ENCODE measurements around the gene RAB36. TPM values are rescaled to one million over a fixed set of nuclear protein-coding genes. Genes with fewer than 3 reads are reported as not detected.

The RAB36 gene
- polyA plus RNA-seq, 3 donors = 0.37 to 0.78 (median 0.49) TPM

- Histone ChIP-seq H2AFZ (ENCODE audit: insufficient read depth, low read depth, low read length, poor library complexity, severe bottlenecking) (no peak overlapping the region), H3K36me3 (replicated peaks in 1 of 2; ENCODE audit: control insufficient read depth in 1 of 2, insufficient read depth in 2 of 2, low read length in 2 of 2) (peaks cover 7 to 58% of the 10 kb centered on the region in 2 donors), H3K9ac (ENCODE audit: insufficient read depth, low read length, poor library complexity, severe bottlenecking) (no peak overlapping the region), H3K4me2 (replicated peaks; ENCODE audit: extremely low read depth, low read length, poor library complexity, severe bottlenecking) (no peak overlapping the region), H3K4me3 (replicated peaks in 1 of 3; ENCODE audit: low read depth in 2 of 3, low read length in 3 of 3) (no peak overlapping the region), H3K79me2 (ENCODE audit: insufficient read depth, low read length) (peaks cover 98% of the 10 kb centered on the region), H3K27ac (ENCODE audit: low read depth in 1 of 2, low read length in 2 of 2) (no peak overlapping the region), H3K27me3 (ENCODE audit: control insufficient read depth in 2 of 2, insufficient read depth in 2 of 2, low read length in 2 of 2) (no peaks in the 10 kb centered on the region), H3K4me1 (ENCODE audit: control insufficient read depth in 1 of 2, insufficient read depth in 2 of 2, low read length in 2 of 2) (no peaks in the 10 kb centered on the region), H3K9me3 (replicated peaks in 1 of 2; ENCODE audit: control insufficient read depth in 1 of 2, insufficient read depth in 1 of 2, low read length in 2 of 2) (no peaks in the 10 kb centered on the region), H4K20me1 (ENCODE audit: insufficient read depth, low read length) (peaks cover 69% of the 10 kb centered on the region)
- intact Hi-C loops (cut with micrococcal nuclease) = no loop called here
- Mint-ChIP-seq H3K27me3 (ENCODE audit: low read depth in 3 of 3) (peaks cover 0 to 2% (median 0%) of the 10 kb centered on the region in 3 donors), H3K27ac (peak overlapping the region in 1 of 7 donors; percentile 32), H3K36me3 (peaks cover 35 to 70% of the 10 kb centered on the region in 2 donors), H3K4me1 (peaks cover 8% of the 10 kb centered on the region), H3K4me3 (no peak overlapping the region), H3K9me3 (no peaks in the 10 kb centered on the region)
- TF ChIP-seq CTCF (IDR thresholded peaks at IDR 0.05) = no peak
- 96% methylated on average over 11 of the region's 11 CpGs for WGBS (ENCODE audit: insufficient coverage)
- no peak for DNase-seq
Measured at GRCh38 chr22:23204125-23204488, 58.8 kb downstream of the RAB36 start.

- Histone ChIP-seq H3K27me3 (ENCODE audit: control insufficient read depth in 2 of 2, insufficient read depth in 2 of 2, low read length in 2 of 2) (no peaks in the 10 kb centered on the region), H3K4me3 (replicated peaks in 1 of 3; ENCODE audit: low read depth in 2 of 3, low read length in 3 of 3) (no peak overlapping the region), H3K27ac (ENCODE audit: low read depth in 1 of 2, low read length in 2 of 2) (peak overlapping the region in 1 of 2 donors; percentile 7), H2AFZ (ENCODE audit: insufficient read depth, low read depth, low read length, poor library complexity, severe bottlenecking) (no peak overlapping the region), H3K79me2 (ENCODE audit: insufficient read depth, low read length) (peaks cover 98% of the 10 kb centered on the region), H3K4me2 (replicated peaks; ENCODE audit: extremely low read depth, low read length, poor library complexity, severe bottlenecking) (no peak overlapping the region), H4K20me1 (ENCODE audit: insufficient read depth, low read length) (peaks cover 65% of the 10 kb centered on the region), H3K9ac (ENCODE audit: insufficient read depth, low read length, poor library complexity, severe bottlenecking) (no peak overlapping the region), H3K36me3 (replicated peaks in 1 of 2; ENCODE audit: control insufficient read depth in 1 of 2, insufficient read depth in 2 of 2, low read length in 2 of 2) (peaks cover 7 to 53% of the 10 kb centered on the region in 2 donors), H3K4me1 (ENCODE audit: control insufficient read depth in 1 of 2, insufficient read depth in 2 of 2, low read length in 2 of 2) (no peaks in the 10 kb centered on the region), H3K9me3 (replicated peaks in 1 of 2; ENCODE audit: control insufficient read depth in 1 of 2, insufficient read depth in 1 of 2, low read length in 2 of 2) (no peaks in the 10 kb centered on the region)
- DNase-seq = no peak
- peaks cover 30 to 72% of the 10 kb centered on the region in 2 donors for H3K36me3 Mint-ChIP-seq
- 77% methylated on average over 10 of the region's 11 CpGs for WGBS (ENCODE audit: insufficient coverage)
- peaks cover 0 to 2% (median 0%) of the 10 kb centered on the region in 3 donors for H3K27me3 Mint-ChIP-seq (ENCODE audit: low read depth in 3 of 3)
- intact Hi-C loops (cut with micrococcal nuclease) = no loop called here
- no peaks in the 10 kb centered on the region for H3K9me3 Mint-ChIP-seq
- H3K27ac Mint-ChIP-seq = peak overlapping the region in 1 of 7 donors; percentile 61
- H3K4me3 Mint-ChIP-seq = no peak overlapping the region
- TF ChIP-seq CTCF (IDR thresholded peaks at IDR 0.05) = no peak
- peaks cover 6% of the 10 kb centered on the region for H3K4me1 Mint-ChIP-seq
Measured at GRCh38 chr22:23204541-23205157, 59.4 kb downstream of the RAB36 start.
